HL-60 (cell line): Measurements from ENCODE around the gene ZNF223.

Experiments used
- DNase-seq, 2 experiments: peaks; one replicate each; pipeline ENCODE4 v3.0.0-alpha.2; 2010 to 2020; ENCODE audit warnings: low read depth in 1 of 2, low spot score in 1 of 2
- H3K27ac ChIP-seq: fragments of 250-450 bp; sonication (Bioruptor Pico); replicated peaks from 2 replicates; pipeline ENCODE4 v1.5.1; 2020; ENCODE audit warnings: mild to moderate bottlenecking, moderate library complexity
- H3K27me3 ChIP-seq: fragments of 250-450 bp; sonication (Bioruptor Pico); 2 replicates; pipeline ENCODE4 v1.5.1; 2021; ENCODE audit warnings: mild to moderate bottlenecking, moderate library complexity; ENCODE audit not compliant: insufficient read depth, poor library complexity, severe bottlenecking
- H3K4me3 ChIP-seq: replicated peaks from 2 replicates; pipeline ENCODE4 v1.5.1; 2011; ENCODE audit warnings: mild to moderate bottlenecking, control low read depth, low read length; ENCODE audit not compliant: insufficient read depth
- GABPA ChIP-seq: IDR thresholded peaks from 2 replicates; pipeline ENCODE4 v1.6.1; 2012; ENCODE audit warnings: low read depth
- POLR2AphosphoS5 ChIP-seq: IDR thresholded peaks from 2 replicates; pipeline ENCODE4 v1.6.1; 2012; ENCODE audit warnings: low read depth
- SPI1 ChIP-seq: IDR thresholded peaks from 2 replicates; pipeline ENCODE4 v1.6.1; 2012; ENCODE audit warnings: low read depth, mild to moderate bottlenecking, borderline replicate concordance
- TF ChIP-seq, protein P1 (sequence below): IDR thresholded peaks from 2 replicates; pipeline ENCODE4 v1.6.1; 2012; ENCODE audit warnings: low read depth; ENCODE audit not compliant: insufficient replicate concordance
- TF ChIP-seq, protein P2 (sequence below): IDR thresholded peaks from one replicate; pipeline ENCODE4 v1.5.1; 2011; ENCODE audit warnings: low read length, control low read depth, inconsistent platforms; ENCODE audit not compliant: insufficient read depth

Gene ZNF223

DNA sequence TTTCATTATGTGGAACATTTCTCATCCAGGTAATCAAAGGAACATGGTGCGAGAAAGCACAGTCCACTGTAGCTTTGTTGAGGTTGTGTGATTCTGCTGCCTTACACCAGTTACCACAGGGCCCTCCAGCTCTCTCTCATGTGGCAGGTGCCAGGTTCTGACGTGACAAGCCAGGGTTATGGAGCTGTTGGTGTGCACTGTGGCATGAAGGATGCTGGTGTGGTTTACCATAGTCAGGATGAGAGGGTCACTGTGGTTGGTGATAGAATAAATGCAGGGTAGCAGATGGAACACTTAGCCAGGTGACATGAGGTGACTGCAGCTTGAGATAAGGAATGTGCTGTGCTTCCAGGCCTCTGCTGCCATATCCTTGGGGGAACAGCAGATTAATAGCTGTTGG, 7.4 kb downstream of the ZNF223 start:
- no peak for DNase-seq
- H3K27ac ChIP-seq = no peak overlapping the region
- no peak overlapping the region for H3K4me3 ChIP-seq
- no peaks in the 10 kb centered on the region for H3K27me3 ChIP-seq
- no peak for TF ChIP-seq POLR2AphosphoS5
- no peak for TF ChIP-seq GABPA
- TF ChIP-seq, protein P1, sequence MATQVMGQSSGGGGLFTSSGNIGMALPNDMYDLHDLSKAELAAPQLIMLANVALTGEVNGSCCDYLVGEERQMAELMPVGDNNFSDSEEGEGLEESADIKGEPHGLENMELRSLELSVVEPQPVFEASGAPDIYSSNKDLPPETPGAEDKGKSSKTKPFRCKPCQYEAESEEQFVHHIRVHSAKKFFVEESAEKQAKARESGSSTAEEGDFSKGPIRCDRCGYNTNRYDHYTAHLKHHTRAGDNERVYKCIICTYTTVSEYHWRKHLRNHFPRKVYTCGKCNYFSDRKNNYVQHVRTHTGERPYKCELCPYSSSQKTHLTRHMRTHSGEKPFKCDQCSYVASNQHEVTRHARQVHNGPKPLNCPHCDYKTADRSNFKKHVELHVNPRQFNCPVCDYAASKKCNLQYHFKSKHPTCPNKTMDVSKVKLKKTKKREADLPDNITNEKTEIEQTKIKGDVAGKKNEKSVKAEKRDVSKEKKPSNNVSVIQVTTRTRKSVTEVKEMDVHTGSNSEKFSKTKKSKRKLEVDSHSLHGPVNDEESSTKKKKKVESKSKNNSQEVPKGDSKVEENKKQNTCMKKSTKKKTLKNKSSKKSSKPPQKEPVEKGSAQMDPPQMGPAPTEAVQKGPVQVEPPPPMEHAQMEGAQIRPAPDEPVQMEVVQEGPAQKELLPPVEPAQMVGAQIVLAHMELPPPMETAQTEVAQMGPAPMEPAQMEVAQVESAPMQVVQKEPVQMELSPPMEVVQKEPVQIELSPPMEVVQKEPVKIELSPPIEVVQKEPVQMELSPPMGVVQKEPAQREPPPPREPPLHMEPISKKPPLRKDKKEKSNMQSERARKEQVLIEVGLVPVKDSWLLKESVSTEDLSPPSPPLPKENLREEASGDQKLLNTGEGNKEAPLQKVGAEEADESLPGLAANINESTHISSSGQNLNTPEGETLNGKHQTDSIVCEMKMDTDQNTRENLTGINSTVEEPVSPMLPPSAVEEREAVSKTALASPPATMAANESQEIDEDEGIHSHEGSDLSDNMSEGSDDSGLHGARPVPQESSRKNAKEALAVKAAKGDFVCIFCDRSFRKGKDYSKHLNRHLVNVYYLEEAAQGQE = no peak

DNA sequence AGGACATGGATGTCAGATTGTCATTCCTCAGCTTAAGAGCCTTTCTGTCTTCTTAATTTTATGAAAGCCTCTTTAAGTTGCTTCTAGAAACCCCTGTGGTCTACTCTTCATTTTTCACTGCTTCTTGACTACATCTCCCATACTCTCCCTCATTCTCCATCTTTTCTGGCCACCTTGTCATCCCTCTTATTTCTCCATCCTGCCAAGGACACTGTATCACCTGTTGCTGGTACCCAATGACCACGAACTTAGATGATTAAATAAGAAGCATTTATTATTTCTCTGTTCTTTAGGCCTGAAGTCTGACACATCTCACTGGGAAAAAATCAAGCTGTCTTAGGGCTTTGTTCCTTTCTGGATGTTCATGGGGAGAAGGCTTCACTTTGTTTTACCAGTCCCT, 9.2 kb downstream of the ZNF223 start:
- TF ChIP-seq SPI1 (no peak), POLR2AphosphoS5 (no peak), GABPA (no peak)
- TF ChIP-seq, protein P1 = no peak
- TF ChIP-seq, protein P2, sequence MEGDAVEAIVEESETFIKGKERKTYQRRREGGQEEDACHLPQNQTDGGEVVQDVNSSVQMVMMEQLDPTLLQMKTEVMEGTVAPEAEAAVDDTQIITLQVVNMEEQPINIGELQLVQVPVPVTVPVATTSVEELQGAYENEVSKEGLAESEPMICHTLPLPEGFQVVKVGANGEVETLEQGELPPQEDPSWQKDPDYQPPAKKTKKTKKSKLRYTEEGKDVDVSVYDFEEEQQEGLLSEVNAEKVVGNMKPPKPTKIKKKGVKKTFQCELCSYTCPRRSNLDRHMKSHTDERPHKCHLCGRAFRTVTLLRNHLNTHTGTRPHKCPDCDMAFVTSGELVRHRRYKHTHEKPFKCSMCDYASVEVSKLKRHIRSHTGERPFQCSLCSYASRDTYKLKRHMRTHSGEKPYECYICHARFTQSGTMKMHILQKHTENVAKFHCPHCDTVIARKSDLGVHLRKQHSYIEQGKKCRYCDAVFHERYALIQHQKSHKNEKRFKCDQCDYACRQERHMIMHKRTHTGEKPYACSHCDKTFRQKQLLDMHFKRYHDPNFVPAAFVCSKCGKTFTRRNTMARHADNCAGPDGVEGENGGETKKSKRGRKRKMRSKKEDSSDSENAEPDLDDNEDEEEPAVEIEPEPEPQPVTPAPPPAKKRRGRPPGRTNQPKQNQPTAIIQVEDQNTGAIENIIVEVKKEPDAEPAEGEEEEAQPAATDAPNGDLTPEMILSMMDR = no peak
- no peak overlapping the region for H3K4me3 ChIP-seq
- H3K27me3 ChIP-seq = no peaks in the 10 kb centered on the region
- DNase-seq = no peak
- no peak overlapping the region for H3K27ac ChIP-seq

DNA sequence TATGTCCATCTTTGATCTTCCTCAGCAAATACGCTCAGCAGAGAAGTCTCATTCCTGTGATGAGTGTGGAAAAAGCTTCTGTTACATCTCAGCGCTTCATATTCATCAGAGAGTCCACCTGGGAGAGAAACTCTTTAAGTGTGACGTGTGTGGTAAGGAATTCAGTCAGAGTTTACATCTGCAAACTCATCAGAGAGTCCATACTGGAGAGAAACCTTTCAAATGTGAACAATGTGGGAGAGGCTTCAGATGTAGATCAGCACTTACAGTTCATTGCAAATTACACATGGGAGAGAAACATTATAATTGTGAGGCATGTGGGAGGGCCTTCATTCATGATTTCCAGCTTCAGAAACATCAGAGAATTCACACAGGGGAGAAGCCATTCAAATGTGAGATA, 14.5 kb downstream of the ZNF223 start:
- Histone ChIP-seq H3K27me3 (no peaks in the 10 kb centered on the region), H3K4me3 (no peak overlapping the region), H3K27ac (no peak overlapping the region)
- DNase-seq = no peak
- TF ChIP-seq, protein P2 = no peak
- TF ChIP-seq SPI1 (no peak), POLR2AphosphoS5 (no peak), GABPA (no peak)
- TF ChIP-seq, protein P1 = no peak

DNA sequence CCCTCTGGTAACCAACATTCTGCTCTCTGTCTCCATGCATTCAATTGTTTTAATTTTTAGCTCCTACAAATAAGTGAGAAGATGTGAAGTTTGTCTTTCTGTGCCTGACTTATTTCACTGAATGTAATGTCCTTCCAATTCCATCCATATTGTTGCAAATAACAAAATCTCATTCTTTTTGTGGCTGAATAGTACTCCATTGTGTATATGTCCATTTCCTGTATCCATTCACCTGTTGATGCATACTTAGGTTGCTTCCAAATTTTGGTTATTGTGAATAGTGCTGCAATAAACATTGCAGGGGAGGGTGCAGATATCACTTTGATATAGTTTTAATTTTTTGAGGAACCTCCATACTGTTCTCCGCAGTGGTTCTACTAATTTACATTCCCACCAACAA, 17.6 kb downstream of the ZNF223 start:
- TF ChIP-seq GABPA (no peak), POLR2AphosphoS5 (no peak), SPI1 (no peak)
- TF ChIP-seq, protein P2 = no peak
- TF ChIP-seq, protein P1 = no peak
- no peak overlapping the region for H3K27ac ChIP-seq
- DNase-seq = no peak
- no peaks in the 10 kb centered on the region for H3K27me3 ChIP-seq
- H3K4me3 ChIP-seq = no peak overlapping the region
